NCI-H446 treated with DMSO at 0.1 percent for 48 hours (cell line): ENCODE results near the gene TFDP1.

Source experiments
- DNase-seq: peaks from one replicate; lab custom pipeline; 2025; lab: John Stamatoyannopoulos, UW

Gene TFDP1

GRCh38 chr13:113598081-113598410, 13.5 kb downstream of the TFDP1 start:
- no peak for DNase-seq

- DNase-seq = no peak
Measured at GRCh38 chr13:113598481-113598880, 13.9 kb downstream of the TFDP1 start.

DNA sequence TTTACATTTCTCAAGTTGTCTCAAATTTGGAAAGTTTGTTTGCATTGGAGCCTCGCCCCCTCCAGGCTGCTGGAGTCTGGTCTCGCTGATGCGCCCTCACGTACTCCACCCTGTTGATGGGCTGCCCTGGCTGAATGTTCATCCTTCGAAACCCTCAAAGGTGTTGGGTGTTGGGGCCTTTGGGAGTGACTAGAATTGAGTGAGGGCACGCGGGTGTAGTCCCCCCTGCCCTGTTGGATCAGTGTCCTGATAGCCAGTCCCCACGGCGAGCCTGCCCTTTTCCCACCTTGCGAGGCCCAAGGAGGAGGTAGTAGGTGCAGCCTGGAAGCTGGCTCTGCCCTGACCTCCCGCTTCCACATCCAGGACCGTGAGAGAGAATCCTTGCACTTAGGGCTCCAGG, 14.8 kb downstream of the TFDP1 start:
- no peak for DNase-seq

DNA sequence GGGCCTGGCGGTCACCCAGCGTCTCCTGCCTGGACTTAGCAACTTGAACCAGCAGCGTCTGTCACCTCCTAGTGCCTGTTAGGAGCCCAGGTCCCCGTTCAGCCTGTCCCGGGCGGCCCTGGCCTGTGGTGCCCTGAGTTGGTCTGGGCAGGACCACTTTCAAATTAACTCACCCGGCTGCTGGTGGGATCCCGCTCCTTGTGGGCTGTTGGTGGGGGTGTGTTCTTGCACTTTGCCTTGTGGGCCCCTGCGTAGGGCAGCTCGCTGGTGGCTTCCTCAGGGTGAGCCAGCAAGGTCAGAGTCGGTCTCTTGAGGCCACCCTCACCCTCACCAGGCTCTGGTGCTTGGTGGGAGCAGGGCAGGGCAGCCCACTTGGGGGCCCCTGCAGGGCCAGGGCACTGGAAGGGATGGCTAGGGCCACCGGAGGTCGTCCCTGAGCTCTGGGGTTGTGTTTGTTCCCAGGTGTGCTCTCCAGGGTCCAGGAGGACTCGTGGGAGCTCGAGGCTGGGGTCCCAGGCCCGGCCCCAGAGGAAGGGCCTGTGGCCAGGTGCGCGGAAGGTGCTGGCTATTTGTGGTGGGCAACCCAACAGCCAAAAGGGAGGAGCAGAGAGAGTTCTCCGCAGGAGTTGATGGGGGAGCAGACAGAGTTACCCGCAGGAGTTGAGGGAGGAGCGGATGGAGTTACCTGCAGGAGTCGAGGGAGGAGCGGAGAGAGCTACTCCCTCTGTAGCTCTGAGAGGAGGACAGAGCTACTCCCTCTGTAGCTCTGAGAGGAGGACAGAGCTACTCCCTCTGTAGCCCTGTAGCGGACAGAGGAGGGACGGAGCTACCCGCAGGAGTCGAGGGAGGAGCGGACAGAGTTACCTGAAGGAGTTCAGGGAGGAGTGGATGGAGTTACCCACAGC, 16.9 kb downstream of the TFDP1 start:
- DNase-seq = no peak

- DNase-seq = no peak
Measured at GRCh38 chr13:113602291-113602988, 17.9 kb downstream of the TFDP1 start.

- no peak for DNase-seq
Measured at GRCh38 chr13:113603116-113603710, 18.7 kb downstream of the TFDP1 start.

DNA sequence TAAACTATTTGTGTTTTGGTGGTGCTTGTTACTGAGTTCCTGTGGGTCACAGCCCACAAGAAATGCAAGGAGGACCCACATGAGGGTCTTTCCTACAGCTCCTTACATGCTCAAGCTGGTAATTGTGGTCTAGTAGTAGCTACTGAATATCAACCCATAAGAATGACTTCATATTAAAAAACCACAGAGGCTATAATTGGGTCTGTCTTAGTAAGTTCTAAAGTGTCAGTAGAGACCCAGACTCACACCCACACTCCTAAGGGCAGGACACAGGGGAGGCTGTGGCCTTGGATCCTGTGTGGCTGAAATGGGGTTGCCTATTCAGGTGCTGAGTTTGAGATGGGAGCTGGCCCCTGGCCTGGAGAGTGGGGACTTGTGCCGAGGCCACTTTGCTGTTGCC, 19.6 kb downstream of the TFDP1 start:
- DNase-seq = no peak

GRCh38 chr13:113605461-113605860, 20.9 kb downstream of the TFDP1 start:
- DNase-seq = no peak

DNA sequence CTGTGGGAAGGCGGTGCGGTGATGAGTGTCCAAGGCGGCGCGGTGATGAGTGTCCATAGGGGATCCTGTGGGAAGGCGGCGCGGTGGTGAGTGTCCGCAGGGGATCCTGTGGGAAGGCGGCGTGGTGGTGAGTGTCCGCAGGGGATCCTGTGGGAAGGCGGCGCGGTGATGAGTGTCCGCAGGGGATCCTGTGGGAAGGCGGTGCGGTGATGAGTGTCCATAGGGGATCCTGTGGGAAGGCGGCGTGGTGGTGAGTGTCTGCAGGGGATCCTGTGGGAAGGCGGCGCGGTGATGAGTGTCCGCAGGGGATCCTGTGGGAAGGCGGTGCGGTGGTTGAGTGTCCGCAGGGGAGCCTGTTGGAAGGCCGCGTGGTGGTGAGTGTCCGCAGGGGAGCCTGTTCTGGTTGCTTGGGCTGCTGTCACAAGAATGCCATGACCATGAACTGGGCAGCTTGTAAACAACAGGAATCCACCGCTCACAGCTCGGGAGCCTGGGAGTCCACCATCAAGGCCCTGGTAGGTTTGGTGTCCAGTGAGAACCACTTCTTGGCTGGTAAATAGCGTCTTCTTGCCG, 21.4 kb downstream of the TFDP1 start:
- DNase-seq = no peak

DNA sequence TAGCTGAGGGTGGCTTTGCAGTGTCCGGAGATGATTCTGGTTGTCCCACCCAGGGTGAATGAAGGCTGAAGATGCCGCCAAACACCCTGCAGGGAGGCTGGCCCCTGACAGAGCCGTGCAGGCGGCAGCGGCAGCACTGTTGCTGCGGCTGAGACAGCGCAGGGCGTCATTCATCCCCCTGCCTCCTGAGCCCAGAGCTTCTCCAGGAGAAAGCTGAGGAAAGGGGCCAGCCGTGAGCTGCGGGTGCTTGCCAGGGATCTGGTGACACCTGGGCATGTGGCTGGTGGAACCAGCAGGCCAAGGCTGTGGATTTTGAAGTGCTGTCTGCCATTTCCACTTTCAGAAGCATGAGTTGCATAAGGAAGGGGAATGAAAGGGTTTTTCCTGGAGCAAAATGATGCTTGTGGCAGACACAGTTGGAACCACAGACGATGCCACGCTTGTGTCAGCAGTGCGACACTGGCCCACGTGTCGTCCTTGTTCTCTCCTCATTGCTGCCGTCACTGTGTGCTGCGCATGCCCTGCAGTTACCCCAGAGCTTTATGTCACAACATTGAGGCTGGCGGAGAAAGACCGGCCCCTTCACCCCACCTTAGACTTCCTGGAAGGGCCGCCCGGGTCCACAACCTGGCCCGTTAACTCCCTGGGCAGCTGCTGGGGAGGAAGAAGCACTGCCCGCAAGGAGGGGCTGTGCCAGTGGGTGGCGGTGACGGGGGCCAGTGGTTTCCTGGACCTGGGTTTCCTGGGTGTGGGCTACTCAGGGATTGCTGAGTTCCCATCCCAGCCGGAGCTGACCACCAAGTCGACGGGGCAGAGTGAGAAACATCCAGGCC, 22.7 kb downstream of the TFDP1 start:
- no peak for DNase-seq

DNA sequence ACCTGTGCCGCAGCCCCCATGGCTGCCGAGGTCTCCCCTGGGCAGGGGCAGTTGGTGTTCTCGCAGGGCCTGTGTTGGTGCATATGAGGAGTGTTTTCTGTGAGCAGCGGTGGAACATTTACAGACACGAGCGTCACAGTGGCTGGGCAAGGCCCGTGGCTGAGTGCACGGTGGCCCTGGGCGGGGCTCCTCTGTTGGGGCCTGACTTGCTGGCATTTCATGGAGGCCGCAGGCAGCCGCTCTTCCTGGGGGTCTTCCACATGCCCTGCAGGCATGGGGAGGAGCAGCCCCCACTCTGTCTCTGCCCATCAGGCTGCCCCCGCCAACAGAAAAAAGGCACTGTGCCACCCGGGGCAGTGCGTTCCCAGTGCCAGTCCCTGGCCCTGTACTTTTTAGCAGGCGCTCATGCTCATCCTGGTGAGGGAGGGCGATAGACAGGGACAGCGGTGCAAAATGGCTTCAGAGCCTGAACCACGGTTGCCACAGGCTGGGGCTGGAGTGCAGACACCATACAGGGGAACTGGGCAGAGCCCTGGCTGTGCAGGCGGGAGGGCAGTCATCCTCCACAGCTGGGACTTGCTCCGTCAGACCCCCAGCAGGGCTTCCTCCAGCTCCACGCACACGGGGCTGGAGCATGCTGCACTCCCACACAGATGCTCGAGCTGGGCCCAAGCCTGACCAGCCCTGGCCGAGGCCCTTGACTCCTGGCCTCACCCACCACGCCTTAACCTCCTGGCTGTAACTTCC, 23.5 kb downstream of the TFDP1 start:
- no peak for DNase-seq

- no peak for DNase-seq
Measured at GRCh38 chr13:113608967-113609533, 24.5 kb downstream of the TFDP1 start.

DNA sequence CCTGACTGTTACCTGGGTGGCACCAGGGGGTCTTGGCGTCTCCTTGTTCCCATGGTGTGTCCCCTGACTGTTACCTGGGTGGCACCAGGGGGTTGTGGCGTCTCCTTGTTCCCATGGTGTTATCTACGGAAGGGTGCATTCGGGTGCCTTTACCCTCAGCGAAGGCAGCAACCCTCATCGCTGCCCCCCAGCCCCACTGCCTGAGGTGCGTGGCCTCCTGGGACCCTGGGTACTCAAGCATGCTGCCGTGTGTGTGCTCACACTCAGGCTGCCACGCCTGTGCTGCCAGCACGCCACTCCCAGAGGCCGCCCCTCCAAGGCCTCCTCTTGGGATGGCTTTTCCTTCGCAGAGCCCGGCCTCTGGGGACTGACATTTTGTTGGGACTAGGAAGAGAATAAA, 25.1 kb downstream of the TFDP1 start:
- DNase-seq = no peak

DNA sequence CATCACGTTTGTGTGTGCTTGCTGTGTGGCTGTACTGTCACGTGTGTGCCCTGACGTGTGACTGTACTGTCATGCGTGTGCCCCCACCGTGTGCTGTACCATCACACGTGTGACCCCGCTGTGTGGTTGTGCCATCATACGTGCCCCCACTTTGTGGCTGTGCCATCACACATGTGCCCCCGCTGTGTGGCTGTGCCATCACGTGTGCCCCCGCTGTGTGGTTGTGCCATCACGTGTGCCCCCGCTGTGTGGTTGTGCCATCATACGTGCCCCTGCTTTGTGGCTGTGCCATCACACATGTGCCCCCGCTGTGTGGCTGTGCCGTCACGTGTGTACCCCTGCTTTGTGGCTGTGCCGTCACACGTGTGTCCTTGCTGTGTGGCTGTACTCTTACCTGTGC, 25.7 kb downstream of the TFDP1 start:
- no peak for DNase-seq

DNA sequence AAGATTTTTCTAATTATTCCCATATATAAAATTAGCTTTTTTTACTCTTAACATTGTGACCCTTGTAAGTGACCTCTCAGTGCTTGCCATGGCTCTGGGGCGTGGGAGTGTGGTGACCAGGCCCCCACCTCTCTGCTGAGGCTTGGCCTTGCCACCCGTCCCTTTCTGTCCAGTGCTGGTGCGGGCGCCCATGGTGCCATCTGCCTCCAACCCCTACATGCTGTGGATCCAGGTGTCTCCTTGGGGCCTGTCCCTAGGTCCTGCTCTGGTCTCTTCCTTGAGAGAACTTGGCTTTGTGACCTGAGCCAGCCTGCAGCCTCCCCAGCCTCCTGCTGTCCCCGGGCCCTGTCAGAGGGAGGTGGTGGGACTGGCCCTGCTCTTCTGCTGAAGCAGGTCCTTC, 27.4 kb downstream of the TFDP1 start:
- DNase-seq = no peak

- no peak for DNase-seq
Measured at GRCh38 chr13:113612607-113613006, 28.1 kb downstream of the TFDP1 start.

GRCh38 chr13:113613789-113614379, 29.3 kb downstream of the TFDP1 start:
- DNase-seq = no peak

DNA sequence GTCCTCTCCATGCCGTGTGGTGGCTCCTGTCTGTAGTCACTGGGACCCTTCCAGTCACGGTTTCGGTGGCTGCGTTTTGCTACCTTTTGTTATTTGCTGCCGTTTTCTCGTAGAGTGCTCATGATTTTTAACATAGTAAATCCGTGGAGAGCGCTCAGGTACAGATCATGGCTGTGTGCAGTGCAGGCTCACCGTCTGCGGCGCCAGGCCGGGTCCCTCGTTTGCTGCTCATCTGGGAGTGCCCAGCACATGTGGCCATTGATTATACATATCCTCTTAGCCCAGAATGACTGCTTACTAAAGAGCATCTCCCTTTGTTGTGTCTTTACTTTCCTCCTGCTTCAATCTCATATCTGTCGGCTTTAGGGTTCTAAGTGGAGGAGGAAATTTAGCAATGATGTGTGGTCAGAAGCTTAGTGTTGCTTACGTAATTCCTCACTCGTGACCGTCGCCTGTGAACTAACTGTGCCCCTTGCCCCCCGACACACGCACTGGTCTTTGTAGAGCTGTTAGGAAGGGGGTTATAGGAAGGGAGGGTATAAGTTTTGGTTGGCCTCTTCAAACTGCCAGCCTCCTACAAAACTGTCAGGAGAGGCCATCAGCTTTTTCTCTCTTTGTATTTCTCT, 31.8 kb downstream of the TFDP1 start:
- no peak for DNase-seq

- no peak for DNase-seq
Measured at GRCh38 chr13:113616991-113617749, 32.6 kb downstream of the TFDP1 start.
